Type B pancreatic cell (in vitro differentiated cells): Measurements from ENCODE around the gene FAM234A. TPM values are rescaled to one million over a fixed set of nuclear protein-coding genes. Genes with fewer than 3 reads are reported as not detected.
A peak's percentile ranks its signal among the peaks of the same experiment; 100 is the strongest.

Experiments
- DNase-seq: peaks from one replicate; pipeline ENCODE4 v3.0.0; 2021; ENCODE audit warnings: mixed read lengths; ENCODE audit not compliant: unreplicated experiment; ENCODE audit errors: extremely low spot score
- H3K27ac Mint-ChIP-seq: 2 replicates; pipeline ENCODE4 v1.8.0; 2021; ENCODE audit warnings: mild to moderate bottlenecking, mixed read lengths
- H3K27me3 Mint-ChIP-seq: 2 replicates; pipeline ENCODE4 v1.8.0; 2021; ENCODE audit warnings: mixed read lengths
- H3K36me3 Mint-ChIP-seq: 2 replicates; pipeline ENCODE4 v1.8.0; 2021; ENCODE audit warnings: mixed read lengths
- H3K4me1 Mint-ChIP-seq: one replicate; pipeline ENCODE4 v1.8.0; 2021; ENCODE audit warnings: mixed read lengths; ENCODE audit not compliant: unreplicated experiment
- H3K4me3 Mint-ChIP-seq: 2 replicates; pipeline ENCODE4 v1.8.0; 2021; ENCODE audit warnings: mild to moderate bottlenecking, mixed read lengths
- H3K9me3 Mint-ChIP-seq: 2 replicates; pipeline ENCODE4 v1.8.0; 2021; ENCODE audit warnings: mixed read lengths
- CTCF ChIP-seq: fragments of 200-600 bp; sonication (generic); conservative IDR thresholded peaks from 2 replicates; pipeline ENCODE4 v1.5.0; 2021; ENCODE audit warnings: antibody characterized with exemption, mild to moderate bottlenecking
- total RNA-seq: library from RNA; stranded (reverse); gene quantifications from 2 replicates; pipeline ENCODE4 v1.2.1, GENCODE V29; 2021; ENCODE audit warnings: low replicate concordance

Gene FAM234A
- total RNA-seq, 1 donor from 2014 or later: 125 TPM

GRCh38 chr16:279531-279930, 44.9 kb downstream of the FAM234A start:
- TF ChIP-seq CTCF: no peak
- no peaks in the 10 kb centered on the region for H3K4me1 Mint-ChIP-seq
- no peak for DNase-seq
- no peaks in the 10 kb centered on the region for H3K9me3 Mint-ChIP-seq
- no peaks in the 10 kb centered on the region for H3K36me3 Mint-ChIP-seq
- H3K27me3 Mint-ChIP-seq: peaks cover 33% of the 10 kb centered on the region
- peak overlapping the region; percentile 14 for H3K4me3 Mint-ChIP-seq
- H3K27ac Mint-ChIP-seq: no peak overlapping the region

GRCh38 chr16:280005-280460, 45.4 kb downstream of the FAM234A start:
- Mint-ChIP-seq H3K36me3 (no peaks in the 10 kb centered on the region), H3K27me3 (peaks cover 32% of the 10 kb centered on the region), H3K4me3 (no peak overlapping the region), H3K4me1 (no peaks in the 10 kb centered on the region), H3K27ac (no peak overlapping the region), H3K9me3 (no peaks in the 10 kb centered on the region)
- TF ChIP-seq CTCF: no peak
- DNase-seq: no peak

- H3K27ac Mint-ChIP-seq: no peak within 1 kb of the TSS
- no peaks in the 10 kb centered on the region for H3K4me1 Mint-ChIP-seq
- TF ChIP-seq CTCF: no peak
- DNase-seq: no peak
- H3K36me3 Mint-ChIP-seq: no peaks in the 10 kb centered on the region
- peak within 1 kb of the TSS; percentile 28 for H3K4me3 Mint-ChIP-seq
- peaks cover 30% of the 10 kb centered on the region for H3K27me3 Mint-ChIP-seq
- no peaks in the 10 kb centered on the region for H3K9me3 Mint-ChIP-seq
Observed at GRCh38 chr16:280552-280951, 45.9 kb downstream of the FAM234A start, which contains the start of gene ARHGDIG. Gene ARHGDIG (plus strand): TSS chr16:280591. CDS start chr16:280681, 90 bp downstream.

- Mint-ChIP-seq H3K27me3 (peaks cover 29% of the 10 kb centered on the region), H3K36me3 (no peaks in the 10 kb centered on the region), H3K9me3 (no peaks in the 10 kb centered on the region), H3K27ac (no peak overlapping the region), H3K4me1 (no peaks in the 10 kb centered on the region), H3K4me3 (peak overlapping the region; percentile 28)
- no peak for DNase-seq
- no peak for TF ChIP-seq CTCF
Observed at GRCh38 chr16:280991-281659, 46.5 kb downstream of the FAM234A start.

GRCh38 chr16:281660-282255, 47.1 kb downstream of the FAM234A start:
- no peak for DNase-seq
- H3K27ac Mint-ChIP-seq: no peak overlapping the region
- no peaks in the 10 kb centered on the region for H3K4me1 Mint-ChIP-seq
- no peaks in the 10 kb centered on the region for H3K9me3 Mint-ChIP-seq
- TF ChIP-seq CTCF: no peak
- H3K4me3 Mint-ChIP-seq: no peak overlapping the region
- peaks cover 3% of the 10 kb centered on the region for H3K36me3 Mint-ChIP-seq
- peaks cover 23% of the 10 kb centered on the region for H3K27me3 Mint-ChIP-seq
